ENCODE data around the gene MCF2L.
"Not testable (repeated sequence)": the region's sequence is repeated elsewhere in the genome, so short reads cannot be mapped to it uniquely, and the experiment has no call there.

Gene MCF2L

DNA sequence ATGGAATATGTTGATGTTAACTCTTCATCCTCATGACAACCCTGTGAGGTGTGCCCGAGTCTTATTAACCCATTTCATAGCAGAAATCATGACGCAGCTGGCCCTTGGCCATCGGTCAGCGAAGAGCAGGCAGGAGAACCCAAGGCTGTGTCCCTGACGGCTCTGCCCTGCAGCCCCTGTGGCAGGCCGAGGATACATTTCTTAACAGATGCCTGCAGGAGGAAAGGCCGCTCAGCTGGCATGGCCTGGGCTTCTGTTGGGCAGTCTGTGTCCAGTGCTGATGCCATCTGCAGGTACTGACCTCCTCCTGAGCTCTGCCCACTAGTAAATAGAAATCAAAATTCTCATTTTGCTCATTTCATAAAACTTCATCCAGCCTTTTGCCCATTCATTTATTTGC is 35.4 kb upstream of the MCF2L start:
- TF ChIP-seq CTCF (IDR thresholded peaks at IDR 0.05; ENCODE audit: low read depth, low read length, missing control alignments) = no peak
- no peak overlapping the region for H3K4me3 ChIP-seq (ENCODE audit: low read depth, low read length)
- no peak for DNase-seq (ENCODE audit: low read depth)

- no peak for DNase-seq (ENCODE audit: low read depth)
- no peak for TF ChIP-seq CTCF (IDR thresholded peaks at IDR 0.05; ENCODE audit: low read depth, low read length, missing control alignments)
- no peak overlapping the region for H3K4me3 ChIP-seq (ENCODE audit: low read depth, low read length)
Observed at GRCh38 chr13:112934078-112934477, 34.9 kb upstream of the MCF2L start.

- DNase-seq (ENCODE audit: low read depth) = no peak
- H3K4me3 ChIP-seq (ENCODE audit: low read depth, low read length) = no peak overlapping the region
- no peak for TF ChIP-seq CTCF (IDR thresholded peaks at IDR 0.05; ENCODE audit: low read depth, low read length, missing control alignments)
Observed at GRCh38 chr13:112938680-112939079, 30.3 kb upstream of the MCF2L start.

- no peak overlapping the region for H3K4me3 ChIP-seq (ENCODE audit: low read depth, low read length)
- no peak for DNase-seq (ENCODE audit: low read depth)
- TF ChIP-seq CTCF (IDR thresholded peaks at IDR 0.05; ENCODE audit: low read depth, low read length, missing control alignments) = no peak
Observed at GRCh38 chr13:112940236-112940635, 28.8 kb upstream of the MCF2L start.

DNA sequence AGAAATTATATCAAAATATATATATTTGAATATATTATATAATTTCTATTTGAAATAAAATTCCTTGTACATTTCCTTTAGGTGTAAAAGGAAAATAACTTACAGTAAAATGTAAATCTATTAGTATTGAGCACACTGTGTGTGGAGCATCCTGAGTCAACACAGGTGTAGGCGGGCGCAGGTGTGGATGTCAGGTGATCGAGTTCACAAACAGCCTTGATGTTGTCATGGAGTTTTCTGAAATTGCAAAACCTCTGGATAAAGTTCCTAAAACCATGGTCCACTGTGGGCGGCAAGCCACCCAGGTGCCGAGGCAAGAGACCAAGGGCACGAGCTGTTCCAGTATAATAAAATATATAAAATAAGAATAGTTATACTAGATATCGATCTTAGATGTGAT is 27.7 kb upstream of the MCF2L start:
- DNase-seq (ENCODE audit: low read depth) = no peak
- no peak for TF ChIP-seq CTCF (IDR thresholded peaks at IDR 0.05; ENCODE audit: low read depth, low read length, missing control alignments)
- H3K4me3 ChIP-seq (ENCODE audit: low read depth, low read length) = no peak overlapping the region

DNA sequence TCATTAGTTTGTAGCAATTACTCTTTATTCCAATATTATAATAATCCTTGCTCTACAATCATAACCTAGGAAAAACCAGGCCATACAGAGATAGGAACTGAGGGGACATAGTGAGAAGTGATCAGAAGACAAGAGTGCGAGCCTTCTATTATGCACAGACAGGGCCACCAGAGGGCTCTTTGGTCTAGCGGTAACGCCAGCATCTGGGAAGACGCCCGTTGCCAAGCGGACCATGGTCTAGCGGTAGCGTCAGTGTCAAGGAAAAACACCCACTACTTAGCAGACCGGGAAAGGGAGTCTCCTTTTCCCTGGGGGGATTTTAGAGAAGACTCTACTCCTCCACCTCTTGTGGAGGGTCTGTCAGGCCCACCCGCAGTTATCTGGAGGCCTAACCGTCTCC is 27.2 kb upstream of the MCF2L start:
- not testable (repeated sequence) for DNase-seq (ENCODE audit: low read depth); H3K4me3 ChIP-seq (ENCODE audit: low read depth, low read length)

DNA sequence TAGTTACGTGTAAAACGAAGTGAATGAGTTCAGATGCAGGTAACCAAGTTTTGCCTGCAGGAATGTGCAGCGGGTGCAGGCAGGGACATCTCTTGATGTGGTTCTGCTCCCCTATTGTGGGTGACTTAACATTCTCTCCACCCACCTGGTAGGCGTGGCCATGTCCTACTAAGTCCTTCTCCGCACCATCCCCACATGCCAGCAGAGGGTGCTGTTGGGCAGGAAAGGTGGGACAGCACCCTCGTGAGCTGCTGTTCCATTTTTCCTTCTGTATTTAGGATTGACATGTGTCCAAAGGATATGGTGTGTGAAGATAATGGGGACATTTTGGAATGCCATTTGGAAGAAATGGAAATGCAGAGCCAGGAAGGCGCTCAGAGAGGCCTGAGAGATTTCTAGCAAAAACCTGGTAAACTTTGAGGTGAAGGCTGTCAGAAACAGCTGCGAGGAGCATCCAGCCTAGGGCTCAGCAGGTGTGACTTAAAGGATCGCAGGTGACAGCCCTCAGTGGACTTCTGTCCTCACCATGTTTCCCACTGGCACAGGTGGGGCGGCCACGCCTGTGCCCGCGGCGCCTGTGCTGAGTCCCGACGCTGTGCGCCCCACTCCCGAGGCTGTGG is 26.2 kb upstream of the MCF2L start:
- peak; percentile 83 for DNase-seq (ENCODE audit: low read depth)
- TF ChIP-seq CTCF (IDR thresholded peaks at IDR 0.05; ENCODE audit: low read depth, low read length, missing control alignments) = peak; percentile 92
- no peak overlapping the region for H3K4me3 ChIP-seq (ENCODE audit: low read depth, low read length)

Measured in GM12864 (cell line).